ENCODE measurements around the gene ISOC1. TPM values are rescaled to one million over a fixed set of nuclear protein-coding genes. Genes with fewer than 3 reads are reported as not detected.

The ISOC1 gene
- total and polyA plus RNA-seq, 2 of the 13 experiments (the other 11 are each of a cell fraction or from before 2014, with no cell fraction given), result 25.7 to 51.3 TPM

DNA sequence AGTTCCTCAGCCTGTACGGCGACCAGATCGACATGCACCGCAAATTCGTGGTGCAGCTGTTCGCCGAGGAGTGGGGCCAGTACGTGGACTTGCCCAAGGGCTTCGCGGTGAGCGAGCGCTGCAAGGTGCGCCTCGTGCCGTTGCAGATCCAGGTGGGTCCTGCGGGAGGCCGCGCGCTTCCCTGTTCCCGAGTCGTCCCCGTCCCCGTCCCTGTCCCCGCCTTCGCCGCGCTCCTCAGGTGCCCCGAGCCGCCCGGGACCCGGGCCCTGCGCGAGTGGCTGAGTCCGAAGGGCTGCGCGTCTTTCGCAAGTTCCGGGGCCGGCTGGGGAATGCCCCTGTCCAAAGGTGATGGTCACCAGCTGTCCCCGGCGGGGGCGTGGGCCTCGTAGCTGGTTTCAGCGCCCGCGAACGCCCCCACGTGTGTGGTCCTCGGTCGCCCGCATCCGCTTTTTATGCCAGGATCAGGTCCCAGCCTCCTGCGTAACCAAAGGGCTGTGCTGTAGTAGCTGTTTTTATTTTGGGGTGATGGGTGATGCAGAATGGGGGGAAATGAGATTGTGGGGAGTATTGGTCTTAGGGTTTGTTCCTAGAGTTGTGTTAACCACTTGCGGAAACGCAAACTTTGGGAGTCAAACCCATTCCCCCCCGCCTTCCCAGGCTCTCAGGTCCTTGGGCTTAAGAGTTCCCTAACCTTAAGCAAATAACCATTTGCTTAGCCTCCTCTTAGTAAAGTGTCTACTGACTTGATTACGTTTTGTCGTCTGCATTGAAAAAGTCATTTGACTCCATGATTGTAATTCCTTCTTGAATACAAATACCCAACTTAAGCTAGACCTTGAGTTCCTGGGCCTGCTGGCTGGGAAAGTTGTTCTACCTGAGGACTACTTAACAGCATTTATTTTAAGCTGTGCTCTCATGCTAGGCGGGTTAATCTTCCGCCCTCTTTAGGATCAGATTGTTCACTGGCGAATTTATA lies 663 bp downstream of the ISOC1 start (continued):
- TF ChIP-seq, protein P1, sequence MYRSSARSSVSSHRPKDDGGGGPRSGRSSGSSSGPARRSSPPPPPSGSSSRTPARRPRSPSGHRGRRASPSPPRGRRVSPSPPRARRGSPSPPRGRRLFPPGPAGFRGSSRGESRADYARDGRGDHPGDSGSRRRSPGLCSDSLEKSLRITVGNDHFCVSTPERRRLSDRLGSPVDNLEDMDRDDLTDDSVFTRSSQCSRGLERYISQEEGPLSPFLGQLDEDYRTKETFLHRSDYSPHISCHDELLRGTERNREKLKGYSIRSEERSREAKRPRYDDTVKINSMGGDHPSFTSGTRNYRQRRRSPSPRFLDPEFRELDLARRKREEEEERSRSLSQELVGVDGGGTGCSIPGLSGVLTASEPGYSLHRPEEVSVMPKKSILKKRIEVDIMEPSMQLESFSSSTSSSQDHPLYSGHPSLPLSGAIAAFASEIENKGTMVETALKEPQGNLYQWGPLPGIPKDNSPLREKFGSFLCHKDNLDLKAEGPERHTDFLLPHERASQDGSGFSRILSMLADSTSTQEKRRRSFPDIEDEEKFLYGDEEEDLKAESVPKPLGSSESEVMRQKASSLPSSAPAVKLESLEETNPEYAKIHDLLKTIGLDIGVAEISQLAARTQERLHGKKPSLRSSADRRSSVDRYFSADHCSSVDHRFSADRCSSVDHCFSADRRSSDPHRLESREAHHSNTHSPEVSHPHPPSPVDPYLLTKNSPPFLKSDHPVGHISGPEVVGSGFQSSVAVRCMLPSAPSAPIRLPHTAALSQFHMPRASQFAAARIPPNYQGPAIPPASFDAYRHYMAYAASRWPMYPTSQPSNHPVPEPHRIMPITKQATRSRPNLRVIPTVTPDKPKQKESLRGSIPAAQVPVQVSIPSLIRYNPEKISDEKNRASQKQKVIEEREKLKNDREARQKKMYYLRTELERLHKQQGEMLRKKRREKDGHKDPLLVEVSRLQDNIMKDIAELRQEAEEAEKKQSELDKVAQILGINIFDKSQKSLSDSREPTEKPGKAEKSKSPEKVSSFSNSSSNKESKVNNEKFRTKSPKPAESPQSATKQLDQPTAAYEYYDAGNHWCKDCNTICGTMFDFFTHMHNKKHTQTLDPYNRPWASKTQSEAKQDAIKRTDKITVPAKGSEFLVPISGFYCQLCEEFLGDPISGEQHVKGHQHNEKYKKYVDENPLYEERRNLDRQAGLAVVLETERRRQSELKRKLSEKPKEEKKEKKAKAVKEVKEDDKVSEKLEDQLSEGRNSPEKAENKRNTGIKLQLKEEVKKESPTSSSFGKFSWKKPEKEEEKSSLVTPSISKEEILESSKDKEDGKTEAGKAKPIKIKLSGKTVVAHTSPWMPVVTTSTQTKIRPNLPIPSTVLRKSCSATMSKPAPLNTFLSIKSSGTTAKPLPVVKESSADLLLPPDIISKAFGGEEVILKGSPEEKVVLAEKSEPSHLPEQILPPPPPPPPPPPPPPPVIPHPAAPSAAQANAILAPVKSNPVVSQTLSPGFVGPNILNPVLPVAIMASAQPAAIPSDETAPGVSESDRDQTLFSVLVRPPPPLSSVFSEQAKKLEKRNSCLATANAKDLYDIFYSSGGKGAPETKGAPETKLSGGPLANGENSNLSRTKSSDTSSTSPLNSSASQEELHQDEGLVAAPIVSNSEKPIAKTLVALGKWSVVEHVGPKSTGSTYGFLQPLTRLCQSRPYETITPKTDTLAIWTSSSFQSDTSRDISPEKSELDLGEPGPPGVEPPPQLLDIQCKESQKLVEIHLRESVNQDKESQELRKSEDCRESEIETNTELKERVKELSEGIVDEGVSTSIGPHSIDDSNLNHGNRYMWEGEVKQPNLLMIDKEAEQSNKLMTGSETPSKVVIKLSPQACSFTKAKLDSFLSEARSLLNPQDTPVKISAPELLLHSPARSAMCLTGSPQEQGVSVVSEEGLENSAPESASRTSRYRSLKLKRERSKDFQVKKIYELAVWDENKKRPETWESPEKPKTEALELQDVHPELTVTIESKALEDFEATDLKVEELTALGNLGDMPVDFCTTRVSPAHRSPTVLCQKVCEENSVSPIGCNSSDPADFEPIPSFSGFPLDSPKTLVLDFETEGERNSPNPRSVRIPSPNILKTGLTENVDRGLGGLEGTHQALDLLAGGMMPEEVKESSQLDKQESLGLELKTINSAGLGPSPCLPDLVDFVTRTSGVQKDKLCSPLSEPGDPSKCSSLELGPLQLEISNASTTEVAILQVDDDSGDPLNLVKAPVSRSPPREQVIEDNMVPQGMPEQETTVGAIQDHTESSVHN (CRISPR knock-in tag; IDR thresholded peaks at IDR 0.05), result no peak; the same call in 1 of the 2 replicates
- TF ChIP-seq ZNF282 (IDR thresholded peaks at IDR 0.05; ENCODE audit: partially characterized antibody) (no peak), RARA (CRISPR knock-in tag; IDR thresholded peaks at IDR 0.05) (peak; percentile 65), ZNF431 (CRISPR knock-in tag; IDR thresholded peaks at IDR 0.05; ENCODE audit: borderline replicate concordance, low read depth) (peak; percentile 61), DPF2 (CRISPR knock-in tag; IDR thresholded peaks at IDR 0.05; ENCODE audit: borderline replicate concordance, low read depth) (peak; percentile 54; the same call in 1 of the 2 replicates), ZNF605 (CRISPR knock-in tag; IDR thresholded peaks at IDR 0.05) (peak; percentile 87), SMAD3 (CRISPR knock-in tag; IDR thresholded peaks at IDR 0.05) (peak; percentile 74; the same call in 1 of the 2 replicates), ZFAT (CRISPR knock-in tag; conservative IDR thresholded peaks at IDR 0.05) (no peak), RXRB (CRISPR knock-in tag; IDR thresholded peaks at IDR 0.05; ENCODE audit: borderline replicate concordance) (peak; percentile 73), ARID2 (CRISPR knock-in tag; IDR thresholded peaks at IDR 0.05; ENCODE audit: borderline replicate concordance) (peak; percentile 33; the same call in 1 of the 2 replicates), SOX5 (CRISPR knock-in tag; IDR thresholded peaks at IDR 0.05; ENCODE audit: borderline replicate concordance) (peak; percentile 36; the same call in 1 of the 2 replicates), ATF7-NPFF (CRISPR knock-in tag; IDR thresholded peaks at IDR 0.05; ENCODE audit: low read depth) (peak; percentile 41; the same call in 1 of the 2 replicates)
- TF ChIP-seq, protein P2, sequence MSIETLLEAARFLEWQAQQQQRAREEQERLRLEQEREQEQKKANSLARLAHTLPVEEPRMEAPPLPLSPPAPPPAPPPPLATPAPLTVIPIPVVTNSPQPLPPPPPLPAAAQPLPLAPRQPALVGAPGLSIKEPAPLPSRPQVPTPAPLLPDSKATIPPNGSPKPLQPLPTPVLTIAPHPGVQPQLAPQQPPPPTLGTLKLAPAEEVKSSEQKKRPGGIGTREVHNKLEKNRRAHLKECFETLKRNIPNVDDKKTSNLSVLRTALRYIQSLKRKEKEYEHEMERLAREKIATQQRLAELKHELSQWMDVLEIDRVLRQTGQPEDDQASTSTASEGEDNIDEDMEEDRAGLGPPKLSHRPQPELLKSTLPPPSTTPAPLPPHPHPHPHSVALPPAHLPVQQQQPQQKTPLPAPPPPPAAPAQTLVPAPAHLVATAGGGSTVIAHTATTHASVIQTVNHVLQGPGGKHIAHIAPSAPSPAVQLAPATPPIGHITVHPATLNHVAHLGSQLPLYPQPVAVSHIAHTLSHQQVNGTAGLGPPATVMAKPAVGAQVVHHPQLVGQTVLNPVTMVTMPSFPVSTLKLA (IDR thresholded peaks at IDR 0.05), result peak; percentile 68
- TF ChIP-seq, protein P3, sequence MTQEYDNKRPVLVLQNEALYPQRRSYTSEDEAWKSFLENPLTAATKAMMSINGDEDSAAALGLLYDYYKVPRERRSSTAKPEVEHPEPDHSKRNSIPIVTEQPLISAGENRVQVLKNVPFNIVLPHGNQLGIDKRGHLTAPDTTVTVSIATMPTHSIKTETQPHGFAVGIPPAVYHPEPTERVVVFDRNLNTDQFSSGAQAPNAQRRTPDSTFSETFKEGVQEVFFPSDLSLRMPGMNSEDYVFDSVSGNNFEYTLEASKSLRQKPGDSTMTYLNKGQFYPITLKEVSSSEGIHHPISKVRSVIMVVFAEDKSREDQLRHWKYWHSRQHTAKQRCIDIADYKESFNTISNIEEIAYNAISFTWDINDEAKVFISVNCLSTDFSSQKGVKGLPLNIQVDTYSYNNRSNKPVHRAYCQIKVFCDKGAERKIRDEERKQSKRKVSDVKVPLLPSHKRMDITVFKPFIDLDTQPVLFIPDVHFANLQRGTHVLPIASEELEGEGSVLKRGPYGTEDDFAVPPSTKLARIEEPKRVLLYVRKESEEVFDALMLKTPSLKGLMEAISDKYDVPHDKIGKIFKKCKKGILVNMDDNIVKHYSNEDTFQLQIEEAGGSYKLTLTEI (CRISPR knock-in tag; conservative IDR thresholded peaks at IDR 0.05), result no peak
- TF ChIP-seq, protein P4, sequence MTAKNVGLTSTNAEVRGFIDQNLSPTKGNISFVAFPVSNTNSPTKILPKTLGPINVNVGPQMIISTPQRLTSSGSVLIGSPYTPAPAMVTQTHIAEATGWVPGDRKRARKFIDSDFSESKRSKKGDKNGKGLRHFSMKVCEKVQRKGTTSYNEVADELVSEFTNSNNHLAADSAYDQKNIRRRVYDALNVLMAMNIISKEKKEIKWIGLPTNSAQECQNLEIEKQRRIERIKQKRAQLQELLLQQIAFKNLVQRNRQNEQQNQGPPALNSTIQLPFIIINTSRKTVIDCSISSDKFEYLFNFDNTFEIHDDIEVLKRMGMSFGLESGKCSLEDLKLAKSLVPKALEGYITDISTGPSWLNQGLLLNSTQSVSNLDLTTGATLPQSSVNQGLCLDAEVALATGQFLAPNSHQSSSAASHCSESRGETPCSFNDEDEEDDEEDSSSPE (CRISPR knock-in tag; IDR thresholded peaks at IDR 0.05), result peak; percentile 49; the same call in 1 of the 2 replicates
